Chondrocyte (in vitro differentiated cells): ENCODE results near the gene TFCP2. TPM values are rescaled to one million over a fixed set of nuclear protein-coding genes. Genes with fewer than 3 reads are reported as not detected.

Experiments
- DNase-seq: peaks from one replicate; pipeline ENCODE4 v3.0.0; 2021; ENCODE audit warnings: mixed read lengths, low spot score
- H3K27ac Mint-ChIP-seq: one replicate; pipeline ENCODE4 v1.8.0; 2021; ENCODE audit warnings: mild to moderate bottlenecking, moderate library complexity, mixed read lengths; ENCODE audit not compliant: unreplicated experiment
- H3K27me3 Mint-ChIP-seq: 2 replicates; pipeline ENCODE4 v1.8.0; 2021; ENCODE audit warnings: low read depth, mixed read lengths
- H3K36me3 Mint-ChIP-seq: 2 replicates; pipeline ENCODE4 v1.8.0; 2021; ENCODE audit warnings: low read depth, mixed read lengths
- H3K4me1 Mint-ChIP-seq: 2 replicates; pipeline ENCODE4 v1.8.0; 2021; ENCODE audit warnings: low read depth, mild to moderate bottlenecking, mixed read lengths
- H3K4me3 Mint-ChIP-seq: one replicate; pipeline ENCODE4 v1.8.0; 2021; ENCODE audit warnings: mild to moderate bottlenecking, moderate library complexity, mixed read lengths; ENCODE audit not compliant: unreplicated experiment
- H3K9me3 Mint-ChIP-seq: 2 replicates; pipeline ENCODE4 v1.8.0; 2021; ENCODE audit warnings: low read depth, mixed read lengths
- CTCF ChIP-seq: fragments of 200-600 bp; sonication (generic); IDR thresholded peaks from 2 replicates; pipeline ENCODE4 v1.5.0; 2021; ENCODE audit warnings: antibody characterized with exemption, mild to moderate bottlenecking, moderate library complexity
- total RNA-seq: library from RNA; stranded (reverse); gene quantifications from 3 replicates; pipeline ENCODE4 v1.2.1, GENCODE V29; 2021

TFCP2 gene
- total RNA-seq, 1 donor from 2014 or later: 20.8 TPM

DNA sequence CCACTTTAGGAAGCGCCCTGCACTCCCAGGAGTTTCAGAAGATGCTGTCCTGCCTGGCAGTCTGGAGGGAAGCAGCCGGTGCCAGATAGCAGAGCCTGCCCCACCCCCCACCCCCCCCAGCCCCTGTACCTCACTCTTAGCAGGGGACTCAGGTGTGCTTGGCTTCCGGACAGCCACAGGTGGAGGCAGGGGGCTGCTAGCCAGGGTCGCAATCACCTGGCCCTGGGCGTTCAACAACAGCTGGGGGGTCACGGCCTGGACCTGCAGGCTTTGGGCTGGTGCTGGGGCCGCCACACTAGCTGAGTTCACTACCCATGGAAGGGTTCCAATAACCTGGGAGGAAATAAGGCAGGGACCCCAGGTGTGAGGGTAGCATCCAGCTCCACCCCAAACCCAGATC lies 22.9 kb upstream of the TFCP2 start:
- Mint-ChIP-seq H3K4me3 (no peak overlapping the region), H3K4me1 (no peaks in the 10 kb centered on the region), H3K27me3 (no peaks in the 10 kb centered on the region), H3K36me3 (peaks cover 2% of the 10 kb centered on the region), H3K27ac (no peak overlapping the region), H3K9me3 (no peaks in the 10 kb centered on the region)
- TF ChIP-seq CTCF: no peak
- DNase-seq: peak; percentile 58

GRCh38 chr12:51192284-51192671 lies 19.3 kb upstream of the TFCP2 start:
- Mint-ChIP-seq H3K4me1 (no peaks in the 10 kb centered on the region), H3K9me3 (no peaks in the 10 kb centered on the region), H3K4me3 (no peak overlapping the region), H3K27me3 (no peaks in the 10 kb centered on the region), H3K27ac (no peak overlapping the region), H3K36me3 (no peaks in the 10 kb centered on the region)
- no peak for TF ChIP-seq CTCF
- DNase-seq: peak; percentile 84

- DNase-seq: peak; percentile 54
These were observed 18.8 kb upstream of the TFCP2 start for GRCh38 chr12:51191516-51192283.

DNA sequence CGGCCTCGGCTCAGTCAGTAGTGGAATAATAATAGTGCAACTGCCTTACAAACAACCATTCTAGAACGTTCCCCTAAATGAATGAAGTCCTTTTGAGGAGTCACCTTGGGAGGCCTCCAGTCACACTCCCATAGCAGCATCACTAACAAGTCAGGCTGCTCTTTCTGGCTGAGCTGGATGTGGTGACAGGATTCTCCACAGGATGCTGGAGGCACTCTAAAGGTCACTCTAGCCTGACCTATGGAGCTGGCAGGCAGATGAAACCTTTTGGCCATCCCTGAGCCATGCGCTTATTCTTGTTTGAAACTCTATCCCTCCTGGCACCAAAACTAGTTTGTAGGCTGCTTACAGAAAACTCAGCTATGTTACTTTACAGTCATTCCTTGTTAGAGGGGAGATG lies 17.9 kb upstream of the TFCP2 start:
- no peak for DNase-seq
- H3K4me1 Mint-ChIP-seq: no peaks in the 10 kb centered on the region
- no peak overlapping the region for H3K27ac Mint-ChIP-seq
- H3K9me3 Mint-ChIP-seq: no peaks in the 10 kb centered on the region
- no peaks in the 10 kb centered on the region for H3K36me3 Mint-ChIP-seq
- no peaks in the 10 kb centered on the region for H3K27me3 Mint-ChIP-seq
- no peak overlapping the region for H3K4me3 Mint-ChIP-seq
- no peak for TF ChIP-seq CTCF

More at GRCh38 chr12:51191516-51192283, 18.8 kb upstream of the TFCP2 start:
- no peak overlapping the region for H3K4me3 Mint-ChIP-seq
- no peaks in the 10 kb centered on the region for H3K36me3 Mint-ChIP-seq
- H3K27ac Mint-ChIP-seq: no peak overlapping the region
- no peaks in the 10 kb centered on the region for H3K4me1 Mint-ChIP-seq
- no peaks in the 10 kb centered on the region for H3K27me3 Mint-ChIP-seq
- no peak for TF ChIP-seq CTCF
- no peaks in the 10 kb centered on the region for H3K9me3 Mint-ChIP-seq

- no peaks in the 10 kb centered on the region for H3K4me1 Mint-ChIP-seq
- TF ChIP-seq CTCF: no peak
- no peaks in the 10 kb centered on the region for H3K27me3 Mint-ChIP-seq
- H3K36me3 Mint-ChIP-seq: no peaks in the 10 kb centered on the region
- H3K4me3 Mint-ChIP-seq: no peak overlapping the region
- no peak overlapping the region for H3K27ac Mint-ChIP-seq
- DNase-seq: peak; percentile 41
- H3K9me3 Mint-ChIP-seq: no peaks in the 10 kb centered on the region
These were observed 16.9 kb upstream of the TFCP2 start for GRCh38 chr12:51189790-51190355.
